NCI-H524 treated with DMSO at 0.1 percent for 48 hours (cell line): Measurements from ENCODE around the gene CMTM8.

Experiments
- DNase-seq: peaks from one replicate; lab custom pipeline; 2025; lab: John Stamatoyannopoulos, UW

The CMTM8 gene

GRCh38 chr3:32278714-32279113, 40.2 kb downstream of the CMTM8 start:
- no peak for DNase-seq

GRCh38 chr3:32280262-32280910, 41.9 kb downstream of the CMTM8 start:
- DNase-seq = no peak

- no peak for DNase-seq
Measured at GRCh38 chr3:32281570-32282106, 43.2 kb downstream of the CMTM8 start.

GRCh38 chr3:32282578-32283154, 44.2 kb downstream of the CMTM8 start:
- no peak for DNase-seq

GRCh38 chr3:32283304-32283703, 44.8 kb downstream of the CMTM8 start:
- DNase-seq = no peak

- DNase-seq = no peak
Measured at GRCh38 chr3:32284443-32285212, 46.1 kb downstream of the CMTM8 start.

GRCh38 chr3:32285891-32286290, 47.4 kb downstream of the CMTM8 start:
- DNase-seq = no peak

GRCh38 chr3:32288819-32289218, 50.3 kb downstream of the CMTM8 start:
- DNase-seq = no peak

- no peak for DNase-seq
Measured at GRCh38 chr3:32290619-32291018, 52.1 kb downstream of the CMTM8 start.

GRCh38 chr3:32292085-32292796, 53.8 kb downstream of the CMTM8 start:
- no peak for DNase-seq

GRCh38 chr3:32293903-32294302, 55.4 kb downstream of the CMTM8 start:
- DNase-seq = no peak

GRCh38 chr3:32296251-32297204, 58.0 kb downstream of the CMTM8 start:
- peak; percentile 88 for DNase-seq

- no peak for DNase-seq
Measured at GRCh38 chr3:32297366-32297765, 58.9 kb downstream of the CMTM8 start.

- DNase-seq = no peak
Measured at GRCh38 chr3:32301426-32301825, 62.9 kb downstream of the CMTM8 start.

GRCh38 chr3:32302601-32303398, 64.3 kb downstream of the CMTM8 start:
- DNase-seq = no peak

- no peak for DNase-seq
Measured at GRCh38 chr3:32303399-32303747, 64.9 kb downstream of the CMTM8 start.

GRCh38 chr3:32303977-32304881, 65.7 kb downstream of the CMTM8 start:
- no peak for DNase-seq

GRCh38 chr3:32305361-32305876, 66.9 kb downstream of the CMTM8 start:
- no peak for DNase-seq

- no peak for DNase-seq
Measured at GRCh38 chr3:32306072-32306471, 67.6 kb downstream of the CMTM8 start.
